ENCODE results near the gene TMEM117.
"Not testable (repeated sequence)": the region's sequence is repeated elsewhere in the genome, so short reads cannot be mapped to it uniquely, and the experiment has no call there.

TMEM117 gene

DNA sequence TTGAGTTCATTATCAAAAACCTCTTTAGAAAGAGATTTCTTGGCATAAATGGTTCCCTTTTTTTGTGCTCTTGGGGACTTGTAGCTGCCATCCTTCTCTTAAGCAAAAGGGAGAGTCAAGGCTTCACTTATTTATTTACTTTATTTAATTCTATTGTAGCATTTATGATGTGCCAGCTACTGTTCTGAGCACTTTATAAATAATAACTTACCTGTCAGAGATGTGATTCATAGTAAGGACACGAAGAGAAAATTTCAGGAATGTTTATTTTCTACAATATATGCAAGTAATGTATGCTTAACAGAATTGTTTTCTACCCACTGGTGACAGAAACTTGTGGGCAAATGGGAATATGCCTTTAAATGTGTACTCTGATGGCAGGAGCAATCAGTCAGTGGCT, 33.3 kb downstream of the TMEM117 start:
- H3K4me3 ChIP-seq (ENCODE audit: low read length), result no peak overlapping the region
- TF ChIP-seq, protein P1, sequence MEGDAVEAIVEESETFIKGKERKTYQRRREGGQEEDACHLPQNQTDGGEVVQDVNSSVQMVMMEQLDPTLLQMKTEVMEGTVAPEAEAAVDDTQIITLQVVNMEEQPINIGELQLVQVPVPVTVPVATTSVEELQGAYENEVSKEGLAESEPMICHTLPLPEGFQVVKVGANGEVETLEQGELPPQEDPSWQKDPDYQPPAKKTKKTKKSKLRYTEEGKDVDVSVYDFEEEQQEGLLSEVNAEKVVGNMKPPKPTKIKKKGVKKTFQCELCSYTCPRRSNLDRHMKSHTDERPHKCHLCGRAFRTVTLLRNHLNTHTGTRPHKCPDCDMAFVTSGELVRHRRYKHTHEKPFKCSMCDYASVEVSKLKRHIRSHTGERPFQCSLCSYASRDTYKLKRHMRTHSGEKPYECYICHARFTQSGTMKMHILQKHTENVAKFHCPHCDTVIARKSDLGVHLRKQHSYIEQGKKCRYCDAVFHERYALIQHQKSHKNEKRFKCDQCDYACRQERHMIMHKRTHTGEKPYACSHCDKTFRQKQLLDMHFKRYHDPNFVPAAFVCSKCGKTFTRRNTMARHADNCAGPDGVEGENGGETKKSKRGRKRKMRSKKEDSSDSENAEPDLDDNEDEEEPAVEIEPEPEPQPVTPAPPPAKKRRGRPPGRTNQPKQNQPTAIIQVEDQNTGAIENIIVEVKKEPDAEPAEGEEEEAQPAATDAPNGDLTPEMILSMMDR (conservative IDR thresholded peaks at IDR 0.05; ENCODE audit: low read depth, low read length), result no peak
- no peak for DNase-seq (ENCODE audit: low read depth)

DNA sequence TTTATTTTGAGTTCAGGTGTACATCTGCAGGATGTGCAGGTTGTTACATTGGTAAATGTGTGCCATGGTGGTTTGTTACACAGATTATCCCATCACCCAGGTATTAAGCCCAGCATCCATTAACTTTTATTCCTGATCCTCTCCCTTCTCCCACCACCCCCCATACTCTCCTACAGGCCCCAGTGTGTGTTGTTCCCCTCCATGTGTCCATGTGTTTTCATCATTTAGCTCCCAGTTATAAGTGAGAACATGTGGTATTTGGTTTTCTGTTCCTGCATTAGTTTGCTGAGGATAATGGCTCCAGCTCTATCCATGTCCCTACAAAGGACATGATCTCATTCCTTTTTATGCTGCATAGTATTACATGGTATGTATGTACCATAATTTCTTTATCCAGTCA, 33.9 kb downstream of the TMEM117 start:
- not testable (repeated sequence) for H3K4me3 ChIP-seq (ENCODE audit: low read length); DNase-seq (ENCODE audit: low read depth)

DNA sequence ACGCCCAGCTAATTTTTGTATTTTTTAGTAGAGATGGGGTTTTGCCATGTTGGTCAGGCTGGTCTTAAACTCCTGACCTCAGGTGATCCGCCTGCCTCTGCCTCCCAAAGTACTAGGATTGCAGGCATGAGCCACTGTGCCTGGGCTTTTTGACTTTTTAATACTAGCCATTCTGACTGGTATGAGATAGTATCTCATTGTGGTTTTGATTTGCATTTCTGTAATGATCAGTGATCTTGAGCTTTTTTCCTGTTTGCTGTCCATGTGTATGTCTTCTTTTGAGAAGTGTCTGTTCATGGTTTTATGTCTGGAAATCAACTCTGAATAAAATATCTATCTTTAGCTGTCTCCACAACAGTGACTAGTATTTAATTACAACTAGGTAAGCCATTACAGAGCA, 35.4 kb downstream of the TMEM117 start:
- H3K4me3 ChIP-seq (ENCODE audit: low read length); DNase-seq (ENCODE audit: low read depth): not testable (repeated sequence)

DNA sequence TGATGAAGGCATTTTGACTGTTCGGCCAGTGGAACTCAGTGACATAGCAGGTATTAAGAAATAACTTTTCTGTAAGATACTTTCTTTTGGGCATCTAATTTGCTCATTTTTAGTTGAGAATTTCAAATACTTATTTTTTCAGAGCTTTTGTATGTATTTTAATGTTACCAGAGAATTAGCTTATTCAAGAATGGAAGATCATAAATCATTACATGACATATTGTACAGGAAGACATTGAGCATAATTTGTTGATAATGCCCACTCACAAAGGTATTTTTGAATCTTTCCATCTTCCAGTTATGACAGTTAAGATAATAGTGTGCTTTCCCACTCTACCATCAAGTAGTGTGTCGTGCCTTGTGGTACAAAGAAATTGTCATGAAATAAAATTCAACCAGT, 36.5 kb downstream of the TMEM117 start:
- no peak overlapping the region for H3K4me3 ChIP-seq (ENCODE audit: low read length)
- no peak for DNase-seq (ENCODE audit: low read depth)
- TF ChIP-seq, protein P1 (conservative IDR thresholded peaks at IDR 0.05; ENCODE audit: low read depth, low read length), result no peak

DNA sequence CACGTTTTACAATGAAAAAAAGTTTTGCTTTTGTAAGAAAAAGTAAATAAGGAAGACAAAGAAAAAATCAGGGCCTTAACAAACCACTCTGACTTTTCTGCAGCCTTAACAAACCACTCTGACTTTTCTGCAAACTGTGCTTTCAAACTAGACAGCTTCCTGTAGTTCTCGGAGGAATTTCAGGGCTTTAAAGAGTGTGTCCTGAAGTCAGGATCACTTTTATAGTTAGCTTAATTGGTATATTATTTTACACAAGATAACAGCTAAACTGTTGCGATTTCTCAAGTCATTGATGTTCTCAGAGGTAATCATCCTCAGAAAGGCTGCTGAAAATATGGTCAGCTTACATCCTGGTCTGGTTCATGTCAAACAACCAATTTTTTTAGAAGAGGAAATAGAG, 42.2 kb downstream of the TMEM117 start:
- no peak for DNase-seq (ENCODE audit: low read depth)
- TF ChIP-seq, protein P1 (conservative IDR thresholded peaks at IDR 0.05; ENCODE audit: low read depth, low read length), result no peak
- H3K4me3 ChIP-seq (ENCODE audit: low read length), result no peak overlapping the region

DNA sequence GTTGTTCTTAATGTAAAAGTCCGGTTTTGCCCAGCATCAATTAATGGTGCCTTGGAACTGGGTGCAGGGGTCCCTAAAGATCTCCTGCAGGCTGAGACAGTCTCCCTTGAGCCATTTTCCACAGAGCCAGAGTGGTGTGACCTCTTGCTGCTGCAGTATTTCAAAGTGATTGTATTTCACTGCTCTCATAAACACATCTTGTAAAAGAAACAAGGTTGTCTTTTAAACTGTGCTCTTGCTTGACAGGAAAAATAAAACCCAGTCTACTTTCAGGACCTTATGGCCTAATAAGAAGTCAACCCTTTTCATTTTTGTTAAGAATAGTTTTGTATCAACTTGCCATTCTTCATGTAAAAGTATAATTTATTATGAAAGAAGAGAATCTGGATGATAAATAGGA, 44.7 kb downstream of the TMEM117 start:
- no peak overlapping the region for H3K4me3 ChIP-seq (ENCODE audit: low read length)
- DNase-seq (ENCODE audit: low read depth), result no peak

DNA sequence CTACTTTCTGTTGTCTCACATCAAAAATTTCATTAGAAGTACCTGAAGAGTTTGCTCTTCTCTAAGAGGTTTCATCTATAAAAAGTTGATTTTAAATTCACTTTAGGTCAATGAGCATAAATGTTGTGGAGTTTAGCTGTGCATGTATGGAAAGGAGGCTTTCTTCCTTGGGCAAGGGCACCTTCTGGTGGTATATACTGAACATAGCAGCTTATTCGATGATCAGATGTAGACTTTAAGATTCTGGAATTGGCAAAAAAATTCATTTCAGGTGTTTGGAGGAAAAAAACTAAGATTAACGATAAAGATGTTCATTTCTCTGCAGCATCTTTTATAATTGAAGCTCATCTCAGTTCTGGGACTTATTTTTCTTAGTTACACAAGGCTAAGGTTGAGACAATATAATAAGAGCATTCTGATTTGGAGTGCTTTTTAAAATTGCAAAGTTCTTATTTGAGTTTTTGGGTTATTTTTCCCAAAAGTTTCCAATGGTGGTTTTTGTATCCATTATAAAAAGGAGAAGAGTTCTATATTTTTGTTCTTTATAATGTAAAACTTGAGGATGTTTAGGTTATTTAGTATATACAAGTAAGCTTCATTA, 46.8 kb downstream of the TMEM117 start:
- DNase-seq (ENCODE audit: low read depth), result no peak
- TF ChIP-seq, protein P1 (conservative IDR thresholded peaks at IDR 0.05; ENCODE audit: low read depth, low read length), result peak; percentile 89

More for the DNA sequence above, 44.7 kb downstream of the TMEM117 start:
- TF ChIP-seq, protein P1 (conservative IDR thresholded peaks at IDR 0.05; ENCODE audit: low read depth, low read length), result no peak

DNA sequence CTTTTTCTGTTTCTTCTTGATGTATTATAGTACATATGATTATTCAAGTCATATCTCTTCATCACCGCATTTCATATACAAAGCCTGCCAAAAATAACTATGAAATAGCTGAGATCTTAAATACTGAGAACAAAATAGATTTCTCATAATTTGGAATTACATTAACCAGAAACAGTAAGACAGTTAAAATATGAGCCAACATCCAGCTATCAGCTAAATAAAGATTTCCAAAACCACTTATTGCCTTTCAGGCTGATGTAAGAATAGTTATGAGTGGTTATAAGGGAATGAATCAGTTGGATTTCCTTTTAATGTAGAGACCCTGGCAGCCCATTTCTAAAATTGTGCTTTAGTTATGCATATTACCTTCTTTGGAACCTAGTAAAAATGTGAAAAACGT, 47.4 kb downstream of the TMEM117 start:
- DNase-seq (ENCODE audit: low read depth), result no peak
- TF ChIP-seq, protein P1 (conservative IDR thresholded peaks at IDR 0.05; ENCODE audit: low read depth, low read length), result no peak
- H3K4me3 ChIP-seq (ENCODE audit: low read length), result no peak overlapping the region

More for the DNA sequence above, 46.8 kb downstream of the TMEM117 start:
- no peak overlapping the region for H3K4me3 ChIP-seq (ENCODE audit: low read length)
